Measurements from ENCODE around the gene DNM3.

GRCh38 chr1:172378109-172378760 lies 536.9 kb downstream of the DNM3 start:
- TF ChIP-seq MAX (IDR thresholded peaks at IDR 0.05; ENCODE audit: low read depth, low read length) (no peak), CTCF (IDR thresholded peaks at IDR 0.05; ENCODE audit: low read depth, low read length) (no peak)
